A549 (cell line): ENCODE results near the gene ACVRL1.

Experiments
- CTCF ChIP-seq: fragments of >200 bp; sonication (Bioruptor Twin); formaldehyde crosslinking; IDR thresholded peaks from 3 replicates; pipeline ENCODE4 v1.5.1; 2016
- EP300 ChIP-seq, 2 experiments: fragments of >200 bp; sonication (Bioruptor Twin); formaldehyde crosslinking; IDR thresholded peaks; 2 replicates in 1 of 2; 3 replicates in 1 of 2; pipeline ENCODE4 v1.6.1; 2016 to 2017
- FOSB ChIP-seq: fragments of 250-450 bp; sonication (Bioruptor Pico); IDR thresholded peaks from 2 replicates; pipeline ENCODE4 v1.5.0; 2020; ENCODE audit warnings: mild to moderate bottlenecking, moderate library complexity
- MYC ChIP-seq: IDR thresholded peaks from 2 replicates; pipeline ENCODE4 v1.6.1; 2012; ENCODE audit warnings: mild to moderate bottlenecking, inconsistent platforms, low read length, improper control_type of control experiment, borderline replicate concordance
- RCOR1 ChIP-seq: fragments of 150-350 bp; IDR thresholded peaks from 2 replicates; pipeline ENCODE4 v1.6.1; 2014; ENCODE audit warnings: antibody characterized with exemption, low read length, low read depth
- REST ChIP-seq: fragments of 200-600 bp; sonication (generic); IDR thresholded peaks from 2 replicates; pipeline ENCODE4 v1.6.1; 2016; ENCODE audit warnings: antibody characterized with exemption, mild to moderate bottlenecking, moderate library complexity
- RFX5 ChIP-seq: fragments of 450-650 bp; IDR thresholded peaks from 2 replicates; pipeline ENCODE4 v1.7.1; 2014; ENCODE audit warnings: antibody characterized with exemption, mild to moderate bottlenecking, moderate library complexity
- SMC3 ChIP-seq: fragments of >200 bp; sonication (Bioruptor Twin); formaldehyde crosslinking; IDR thresholded peaks from 3 replicates; pipeline ENCODE4 v1.6.1; 2018; ENCODE audit warnings: inconsistent platforms
- TF ChIP-seq, protein P1 (sequence below): IDR thresholded peaks from 2 replicates; pipeline ENCODE4 v1.6.1; 2012
- TF ChIP-seq, protein P2 (sequence below): fragments of >200 bp; sonication (Bioruptor Twin); formaldehyde crosslinking; IDR thresholded peaks from 3 replicates; pipeline ENCODE4 v1.6.1; 2016

- TF ChIP-seq, protein P1, sequence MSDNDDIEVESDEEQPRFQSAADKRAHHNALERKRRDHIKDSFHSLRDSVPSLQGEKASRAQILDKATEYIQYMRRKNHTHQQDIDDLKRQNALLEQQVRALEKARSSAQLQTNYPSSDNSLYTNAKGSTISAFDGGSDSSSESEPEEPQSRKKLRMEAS, result no peak
- TF ChIP-seq MYC, result no peak
- no peak for TF ChIP-seq CTCF
- no peak for TF ChIP-seq FOSB (CRISPR knock-in tag)
- no peak for TF ChIP-seq SMC3
- no peak for TF ChIP-seq REST
- TF ChIP-seq, protein P2, sequence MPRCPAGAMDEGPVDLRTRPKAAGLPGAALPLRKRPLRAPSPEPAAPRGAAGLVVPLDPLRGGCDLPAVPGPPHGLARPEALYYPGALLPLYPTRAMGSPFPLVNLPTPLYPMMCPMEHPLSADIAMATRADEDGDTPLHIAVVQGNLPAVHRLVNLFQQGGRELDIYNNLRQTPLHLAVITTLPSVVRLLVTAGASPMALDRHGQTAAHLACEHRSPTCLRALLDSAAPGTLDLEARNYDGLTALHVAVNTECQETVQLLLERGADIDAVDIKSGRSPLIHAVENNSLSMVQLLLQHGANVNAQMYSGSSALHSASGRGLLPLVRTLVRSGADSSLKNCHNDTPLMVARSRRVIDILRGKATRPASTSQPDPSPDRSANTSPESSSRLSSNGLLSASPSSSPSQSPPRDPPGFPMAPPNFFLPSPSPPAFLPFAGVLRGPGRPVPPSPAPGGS, result no peak
- no peak for TF ChIP-seq EP300 (IDR thresholded peaks at IDR 0.05)
- no peak for TF ChIP-seq RFX5
- no peak for TF ChIP-seq RCOR1
Measured at GRCh38 chr12:51883295-51883694, 24.0 kb upstream of the ACVRL1 start.
